Sigmoid colon (tissue), 7 donors: ENCODE measurements around the gene SLC26A3. TPM values are rescaled to one million over a fixed set of nuclear protein-coding genes. Genes with fewer than 3 reads are reported as not detected.

Source experiments
- DNase-seq: peaks from one replicate; pipeline ENCODE4 v3.0.0-alpha.2; 2019
- H3K27ac ChIP-seq, 4 donors: fragments of 200-600 bp; sonication (generic); one replicate each; pipeline ENCODE4 v1.5.1; 2016 to 2019; ENCODE audit warnings: mild to moderate bottlenecking in 1 of 4
- H3K27me3 ChIP-seq, 3 donors: fragments of 200-600 bp; sonication (generic); one replicate each; pipeline ENCODE4 v1.5.1; 2019; ENCODE audit warnings: mild to moderate bottlenecking in 1 of 3
- H3K36me3 ChIP-seq, 4 donors: fragments of 200-600 bp; sonication (generic); one replicate each; pipeline ENCODE4 v1.5.1; 2016 to 2019
- H3K4me1 ChIP-seq, 4 donors: fragments of 200-600 bp; sonication (generic); one replicate each; pipeline ENCODE4 v1.5.1; 2017 to 2019
- H3K4me3 ChIP-seq, 4 donors: fragments of 200-600 bp; sonication (generic); one replicate each; pipeline ENCODE4 v1.5.1; 2017 to 2019; ENCODE audit warnings: mild to moderate bottlenecking in 2 of 4, moderate library complexity in 1 of 4
- H3K9me3 ChIP-seq, 4 donors: fragments of 200-600 bp in 3 of 4; sonication (generic) in 3 of 4; one replicate each; pipeline versions ENCODE4 v1.5.1 to v1.6.1; 2013 to 2019
- CTCF ChIP-seq, 4 experiments: fragments of 450-650 bp in 3 of 4; fragments of 200-600 bp in 1 of 4; IDR thresholded peaks; one replicate each; pipeline ENCODE4 v1.5.1; 2016 to 2019; ENCODE audit warnings: antibody characterized with exemption in 4 of 4, mild to moderate bottlenecking in 3 of 4, moderate library complexity in 2 of 4
- EP300 ChIP-seq, 4 donors: sonication (generic); formaldehyde crosslinking; IDR thresholded peaks; one replicate each; pipeline ENCODE4 v1.6.1; 2017; ENCODE audit warnings: antibody characterized with exemption in 4 of 4
- POLR2A ChIP-seq, 2 donors: fragments of 450-650 bp; IDR thresholded peaks; one replicate each; pipeline ENCODE4 v1.6.1; 2016; ENCODE audit warnings: antibody characterized with exemption in 2 of 2, mild to moderate bottlenecking in 2 of 2, moderate library complexity in 2 of 2
- POLR2AphosphoS5 ChIP-seq, 4 donors: sonication (generic); formaldehyde crosslinking; IDR thresholded peaks; one replicate each; pipeline ENCODE4 v1.6.1; 2017; ENCODE audit warnings: antibody characterized with exemption in 4 of 4
- WGBS, 2 donors: extraction: QIAGEN DNeasy Blood & Tissue Kit; methylation state at CpG; one replicate each; pipeline ENCODE4 v1.1.7; 2013; 5-methylcytosine and 5-hydroxymethylcytosine counted together
- intact Hi-C: fragments of 100-400 bp; cut with DNase I; formaldehyde crosslinking; loops from one replicate; pipeline ENCODE4 v1.15.1; 2023
- polyA plus RNA-seq, 3 donors: library from polyadenylated mRNA; stranded (reverse); fragments of 200-250 nt; gene quantifications; one replicate each; pipeline ENCODE4 v1.2.3, GENCODE V29; 2013
- total RNA-seq, 4 donors: library from RNA; depleted of rRNA; stranded (reverse); fragments of >200 nt; gene quantifications; one replicate each; pipeline ENCODE4 v1.1.0, GENCODE V29; 2016
- donor health status: healthy with polysubstance abuse.
- donor health status: Bipolar disorder and iron deficiency.
- donor health status: healthy.

Gene SLC26A3
- total and polyA plus RNA-seq, 7 donors = 4.8 to 1,079 (median 12.0) TPM

GRCh38 chr7:107792364-107792763 lies 10.7 kb downstream of the SLC26A3 start:
- H3K27me3 ChIP-seq = no peaks in the 10 kb centered on the region
- no peak for TF ChIP-seq EP300 (IDR thresholded peaks at IDR 0.05)
- no peak for TF ChIP-seq CTCF (IDR thresholded peaks at IDR 0.05)
- no peak for TF ChIP-seq POLR2AphosphoS5 (IDR thresholded peaks at IDR 0.05)
- no peak for TF ChIP-seq POLR2A (IDR thresholded peaks at IDR 0.05)
- no peaks in the 10 kb centered on the region for H3K9me3 ChIP-seq
- no peak overlapping the region for H3K27ac ChIP-seq
- no peaks in the 10 kb centered on the region for H3K36me3 ChIP-seq
- H3K4me3 ChIP-seq = no peak overlapping the region
- no peak for DNase-seq
- intact Hi-C loops = no loop called here
- peaks cover 0 to 45% (median 21%) of the 10 kb centered on the region in 4 donors for H3K4me1 ChIP-seq
- WGBS, 2 donors = 59 to 87% methylated on average over 6 of the region's 6 CpGs

- WGBS, 2 donors = 93 to 95% methylated on average over 6 of the region's 6 CpGs
- TF ChIP-seq POLR2AphosphoS5 (IDR thresholded peaks at IDR 0.05) = no peak
- TF ChIP-seq EP300 (IDR thresholded peaks at IDR 0.05) = no peak
- TF ChIP-seq POLR2A (IDR thresholded peaks at IDR 0.05) = no peak
- no peak for TF ChIP-seq CTCF (IDR thresholded peaks at IDR 0.05)
Observed at GRCh38 chr7:107789647-107790046, 13.4 kb downstream of the SLC26A3 start.

GRCh38 chr7:107788662-107789061 lies 14.4 kb downstream of the SLC26A3 start:
- Histone ChIP-seq H3K9me3 (no peaks in the 10 kb centered on the region), H3K36me3 (no peaks in the 10 kb centered on the region), H3K4me3 (no peak overlapping the region), H3K4me1 (peaks cover 0 to 54% (median 44%) of the 10 kb centered on the region in 4 donors), H3K27me3 (no peaks in the 10 kb centered on the region), H3K27ac (peak overlapping the region in 3 of 4 donors; percentile 76 to 87 (median 83))
- no peak for TF ChIP-seq POLR2A (IDR thresholded peaks at IDR 0.05)
- TF ChIP-seq EP300 (IDR thresholded peaks at IDR 0.05) = no peak
- TF ChIP-seq POLR2AphosphoS5 (IDR thresholded peaks at IDR 0.05) = no peak
- no peak for TF ChIP-seq CTCF (IDR thresholded peaks at IDR 0.05)
- 86 to 93% methylated on average over 3 of the region's 3 CpGs for WGBS, 2 donors
- no peak for DNase-seq
- intact Hi-C loops = no loop called here

More at GRCh38 chr7:107789647-107790046, 13.4 kb downstream of the SLC26A3 start:
- Histone ChIP-seq H3K27ac (no peak overlapping the region), H3K36me3 (no peaks in the 10 kb centered on the region), H3K27me3 (no peaks in the 10 kb centered on the region), H3K4me1 (peaks cover 0 to 51% (median 41%) of the 10 kb centered on the region in 4 donors), H3K4me3 (no peak overlapping the region), H3K9me3 (no peaks in the 10 kb centered on the region)
- no peak for DNase-seq
- intact Hi-C loops = no loop called here

- intact Hi-C loops = no loop called here
- H3K9me3 ChIP-seq = no peaks in the 10 kb centered on the region
- H3K27ac ChIP-seq = peak overlapping the region in 3 of 4 donors; percentile 76 to 87 (median 83)
- no peak overlapping the region for H3K4me3 ChIP-seq
- 85 to 93% methylated on average over 1 of the region's 1 CpG for WGBS, 2 donors
- TF ChIP-seq POLR2A (IDR thresholded peaks at IDR 0.05) = no peak
- TF ChIP-seq POLR2AphosphoS5 (IDR thresholded peaks at IDR 0.05) = no peak
- TF ChIP-seq EP300 (IDR thresholded peaks at IDR 0.05) = no peak
- TF ChIP-seq CTCF (IDR thresholded peaks at IDR 0.05) = no peak
- no peaks in the 10 kb centered on the region for H3K27me3 ChIP-seq
- no peaks in the 10 kb centered on the region for H3K36me3 ChIP-seq
- DNase-seq = no peak
- H3K4me1 ChIP-seq = peaks cover 0 to 58% (median 48%) of the 10 kb centered on the region in 4 donors
Observed at GRCh38 chr7:107788216-107788615, 14.8 kb downstream of the SLC26A3 start.

- H3K36me3 ChIP-seq = no peaks in the 10 kb centered on the region
- peak overlapping the region; percentile 76 to 87 (median 82) for H3K27ac ChIP-seq
- DNase-seq = peak; percentile 86
- TF ChIP-seq EP300 (IDR thresholded peaks at IDR 0.05) (peak; percentile 89 to 99 (median 97)), POLR2AphosphoS5 (IDR thresholded peaks at IDR 0.05) (peak; percentile 94 to 97 (median 96)), POLR2A (IDR thresholded peaks at IDR 0.05) (no peak)
- WGBS, 2 donors = 10 to 34% methylated on average over 2 of the region's 2 CpGs
- intact Hi-C loops = no loop called here
- H3K9me3 ChIP-seq = no peaks in the 10 kb centered on the region
- H3K27me3 ChIP-seq = no peaks in the 10 kb centered on the region
- peak overlapping the region in 2 of 4 donors; percentile 2 to 15 for H3K4me3 ChIP-seq
- peaks cover 0 to 77% (median 57%) of the 10 kb centered on the region in 4 donors for H3K4me1 ChIP-seq
Observed at GRCh38 chr7:107785926-107786325, 17.1 kb downstream of the SLC26A3 start.
